ENCODE results near the gene ZBTB46. TPM values are rescaled to one million over a fixed set of nuclear protein-coding genes. Genes with fewer than 3 reads are reported as not detected.
"Not testable (repeated sequence)": the region's sequence is repeated elsewhere in the genome, so short reads cannot be mapped to it uniquely, and the experiment has no call there.

The ZBTB46 gene
- polyA plus RNA-seq, 1 experiment, result 2.0 TPM

DNA sequence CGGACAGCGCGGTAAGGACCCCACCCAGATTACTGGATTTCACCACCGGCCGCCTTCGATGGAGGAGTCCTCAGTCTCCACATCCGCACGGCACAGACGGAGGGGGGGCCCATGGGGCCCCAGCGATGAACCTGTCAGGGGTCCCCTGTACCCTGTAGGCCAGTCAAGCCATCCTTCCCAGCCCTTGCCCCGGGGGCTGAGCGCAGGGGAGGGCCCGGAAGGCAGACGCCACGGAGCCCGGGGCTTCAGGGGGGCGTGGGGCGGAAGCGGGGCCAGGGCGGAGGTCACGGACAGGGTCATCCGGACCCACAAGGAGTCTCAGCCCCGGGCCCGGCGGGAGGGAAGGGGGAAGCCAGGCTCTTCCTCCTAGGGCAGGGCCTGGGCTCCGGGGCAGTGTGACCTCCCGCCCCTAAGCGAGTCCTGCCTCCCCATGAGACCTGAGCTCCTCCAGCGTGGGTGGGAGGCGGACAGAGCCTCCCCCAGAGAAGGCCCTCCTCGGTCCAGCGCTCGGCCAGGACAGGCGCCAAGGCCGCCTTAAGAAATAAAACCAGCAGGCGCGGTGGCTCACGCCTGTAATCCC lies 22.8 kb downstream of the ZBTB46 start:
- Histone ChIP-seq H3K9me3 (ENCODE audit: control insufficient read depth, insufficient read depth, low read length) (peaks cover 17% of the 10 kb centered on the region; the same call in 1 of the 2 replicates), H3K4me3 (ENCODE audit: low read depth, low read length) (no peak overlapping the region), H3K27me3 (ENCODE audit: control insufficient read depth, insufficient read depth, low read length) (no peaks in the 10 kb centered on the region), H3K27ac (ENCODE audit: low read depth, low read length) (no peak overlapping the region)
- POLR2A ChIA-PET, result no interaction called here
- CTCF ChIA-PET, result no interaction called here
- TF ChIP-seq, protein P1, sequence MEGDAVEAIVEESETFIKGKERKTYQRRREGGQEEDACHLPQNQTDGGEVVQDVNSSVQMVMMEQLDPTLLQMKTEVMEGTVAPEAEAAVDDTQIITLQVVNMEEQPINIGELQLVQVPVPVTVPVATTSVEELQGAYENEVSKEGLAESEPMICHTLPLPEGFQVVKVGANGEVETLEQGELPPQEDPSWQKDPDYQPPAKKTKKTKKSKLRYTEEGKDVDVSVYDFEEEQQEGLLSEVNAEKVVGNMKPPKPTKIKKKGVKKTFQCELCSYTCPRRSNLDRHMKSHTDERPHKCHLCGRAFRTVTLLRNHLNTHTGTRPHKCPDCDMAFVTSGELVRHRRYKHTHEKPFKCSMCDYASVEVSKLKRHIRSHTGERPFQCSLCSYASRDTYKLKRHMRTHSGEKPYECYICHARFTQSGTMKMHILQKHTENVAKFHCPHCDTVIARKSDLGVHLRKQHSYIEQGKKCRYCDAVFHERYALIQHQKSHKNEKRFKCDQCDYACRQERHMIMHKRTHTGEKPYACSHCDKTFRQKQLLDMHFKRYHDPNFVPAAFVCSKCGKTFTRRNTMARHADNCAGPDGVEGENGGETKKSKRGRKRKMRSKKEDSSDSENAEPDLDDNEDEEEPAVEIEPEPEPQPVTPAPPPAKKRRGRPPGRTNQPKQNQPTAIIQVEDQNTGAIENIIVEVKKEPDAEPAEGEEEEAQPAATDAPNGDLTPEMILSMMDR (IDR thresholded peaks at IDR 0.05; ENCODE audit: low read depth, low read length), result no peak
- no peak for DNase-seq (ENCODE audit: low read depth, low spot score)

DNA sequence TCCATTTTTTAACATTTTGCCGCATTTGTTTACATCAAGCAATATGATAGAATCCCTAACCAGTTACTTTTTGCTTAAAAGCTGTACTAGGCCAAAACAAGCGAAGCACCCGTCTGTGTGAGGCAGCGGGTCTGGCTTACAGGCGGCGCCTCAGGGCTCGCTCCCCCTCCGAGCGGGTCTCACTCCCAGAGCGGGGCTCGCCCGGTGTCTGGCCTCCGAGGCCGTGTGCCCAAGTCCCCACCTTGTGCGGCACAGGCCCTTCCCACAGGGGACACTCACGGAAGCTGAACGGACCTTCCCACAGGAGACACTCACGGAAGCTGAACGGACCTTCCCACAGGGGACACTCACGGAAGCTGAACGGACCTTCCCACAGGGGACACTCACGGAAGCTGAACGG lies 23.4 kb downstream of the ZBTB46 start:
- POLR2A ChIA-PET, result no interaction called here
- H3K4me3 ChIP-seq (ENCODE audit: low read depth, low read length), result no peak overlapping the region
- no peak for DNase-seq (ENCODE audit: low read depth, low spot score)
- H3K27me3 ChIP-seq (ENCODE audit: control insufficient read depth, insufficient read depth, low read length), result no peaks in the 10 kb centered on the region
- H3K9me3 ChIP-seq (ENCODE audit: control insufficient read depth, insufficient read depth, low read length), result peaks cover 17% of the 10 kb centered on the region; the same call in 1 of the 2 replicates
- H3K27ac ChIP-seq (ENCODE audit: low read depth, low read length), result no peak overlapping the region
- TF ChIP-seq, protein P1 (IDR thresholded peaks at IDR 0.05; ENCODE audit: low read depth, low read length), result no peak
- CTCF ChIA-PET, result no interaction called here

DNA sequence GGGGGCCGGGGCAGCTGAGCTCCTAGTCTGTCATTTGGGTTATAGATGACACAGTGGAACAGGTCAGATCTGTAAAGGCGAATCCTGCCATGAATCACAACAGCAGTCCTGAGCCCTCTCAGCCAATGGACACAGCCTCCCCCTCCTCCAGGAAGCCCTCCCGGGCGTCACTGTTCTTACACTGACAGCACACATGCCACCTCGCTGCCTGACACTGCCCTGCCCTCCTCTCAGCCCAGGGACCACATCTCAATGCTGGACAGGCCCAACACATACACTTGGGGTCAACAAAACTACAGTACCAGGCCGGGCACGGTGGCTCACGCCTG lies 26.8 kb downstream of the ZBTB46 start:
- H3K27me3 ChIP-seq (ENCODE audit: control insufficient read depth, insufficient read depth, low read length), result no peaks in the 10 kb centered on the region
- CTCF ChIA-PET, result no interaction called here
- H3K27ac ChIP-seq (ENCODE audit: low read depth, low read length), result no peak overlapping the region
- no peak overlapping the region for H3K4me3 ChIP-seq (ENCODE audit: low read depth, low read length)
- POLR2A ChIA-PET, result no interaction called here
- peaks cover 17% of the 10 kb centered on the region; the same call in 1 of the 2 replicates for H3K9me3 ChIP-seq (ENCODE audit: control insufficient read depth, insufficient read depth, low read length)
- TF ChIP-seq, protein P1 (IDR thresholded peaks at IDR 0.05; ENCODE audit: low read depth, low read length), result no peak
- no peak for DNase-seq (ENCODE audit: low read depth, low spot score)

DNA sequence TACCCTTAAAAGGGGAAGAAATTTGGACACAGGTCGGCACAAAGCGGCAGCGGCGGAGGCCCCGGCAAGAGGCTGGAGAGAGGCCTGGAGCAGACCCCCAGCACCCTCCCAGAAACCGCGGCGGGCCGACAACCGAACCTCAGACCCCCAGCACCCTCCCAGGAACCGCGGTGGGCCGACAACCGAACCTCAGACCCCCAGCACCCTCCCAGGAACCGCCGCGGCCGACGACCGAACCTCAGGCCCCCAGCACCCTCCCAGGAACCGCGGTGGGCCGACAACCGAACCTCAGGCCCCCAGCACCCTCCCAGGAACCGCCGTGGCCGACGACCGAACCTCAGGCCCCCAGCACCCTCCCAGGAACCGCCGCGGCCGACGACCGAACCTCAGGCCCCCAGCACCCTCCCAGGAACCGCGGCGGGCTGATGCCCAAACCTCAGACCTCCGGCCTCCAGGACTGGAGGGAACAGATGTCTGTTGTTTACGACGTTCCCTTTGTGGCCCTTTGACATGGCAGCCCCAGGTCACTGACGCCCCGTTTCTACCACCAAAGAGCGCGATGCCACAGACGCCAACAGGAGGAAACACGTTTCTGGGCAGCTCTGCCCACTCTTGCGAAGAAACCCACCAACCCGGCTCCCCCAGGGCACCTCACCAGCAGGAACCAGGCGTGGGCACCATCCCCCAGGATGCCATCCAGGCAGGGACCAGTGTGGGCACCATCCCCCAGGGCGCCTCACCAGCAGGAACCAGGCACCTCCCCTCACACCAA lies 28.4 kb downstream of the ZBTB46 start:
- Histone ChIP-seq H3K4me3 (ENCODE audit: low read depth, low read length) (no peak overlapping the region), H3K9me3 (ENCODE audit: control insufficient read depth, insufficient read depth, low read length) (peaks cover 8% of the 10 kb centered on the region; the same call in 1 of the 2 replicates), H3K27me3 (ENCODE audit: control insufficient read depth, insufficient read depth, low read length) (no peaks in the 10 kb centered on the region), H3K27ac (ENCODE audit: low read depth, low read length) (no peak overlapping the region)
- TF ChIP-seq, protein P1 (IDR thresholded peaks at IDR 0.05; ENCODE audit: low read depth, low read length), result no peak
- CTCF ChIA-PET, result interaction anchor here (0.8 kb wide), 1 partner anchor 8 kb away, joined by 3 read pairs; no protein-coding TSS in a partner anchor
- POLR2A ChIA-PET, result no interaction called here
- DNase-seq (ENCODE audit: low read depth, low spot score), result no peak

DNA sequence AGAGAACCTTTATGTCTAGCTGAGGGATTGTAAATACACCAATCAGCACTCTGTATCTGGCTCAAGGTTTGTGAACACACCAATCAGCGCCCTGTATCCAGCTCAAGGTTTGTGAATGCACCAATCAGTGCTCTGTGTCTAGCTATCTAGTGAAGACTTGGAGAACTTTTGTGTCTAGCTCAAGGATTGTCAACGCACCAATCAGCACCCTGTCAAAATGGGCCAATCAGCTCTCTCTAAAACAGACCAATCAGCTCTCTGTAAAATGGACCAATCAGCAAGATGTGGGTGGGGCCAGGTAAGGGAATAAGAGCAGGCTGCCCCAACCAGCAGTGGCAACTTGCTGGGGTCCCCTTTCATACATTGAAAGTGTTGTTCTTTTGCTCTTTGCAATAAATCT lies 29.9 kb downstream of the ZBTB46 start:
- ChIA-PET POLR2A (interaction anchor here (0.6 kb wide), 1 partner anchor 11 kb away, joined by 3 read pairs; no protein-coding TSS in a partner anchor), CTCF (interaction anchor here (0.7 kb wide), 1 partner anchor 109 kb away, joined by 3 read pairs; no protein-coding TSS in a partner anchor)
- not testable (repeated sequence) for H3K4me3 ChIP-seq (ENCODE audit: low read depth, low read length); DNase-seq (ENCODE audit: low read depth, low spot score); H3K27ac ChIP-seq (ENCODE audit: low read depth, low read length); H3K27me3 ChIP-seq (ENCODE audit: control insufficient read depth, insufficient read depth, low read length); H3K9me3 ChIP-seq (ENCODE audit: control insufficient read depth, insufficient read depth, low read length)

DNA sequence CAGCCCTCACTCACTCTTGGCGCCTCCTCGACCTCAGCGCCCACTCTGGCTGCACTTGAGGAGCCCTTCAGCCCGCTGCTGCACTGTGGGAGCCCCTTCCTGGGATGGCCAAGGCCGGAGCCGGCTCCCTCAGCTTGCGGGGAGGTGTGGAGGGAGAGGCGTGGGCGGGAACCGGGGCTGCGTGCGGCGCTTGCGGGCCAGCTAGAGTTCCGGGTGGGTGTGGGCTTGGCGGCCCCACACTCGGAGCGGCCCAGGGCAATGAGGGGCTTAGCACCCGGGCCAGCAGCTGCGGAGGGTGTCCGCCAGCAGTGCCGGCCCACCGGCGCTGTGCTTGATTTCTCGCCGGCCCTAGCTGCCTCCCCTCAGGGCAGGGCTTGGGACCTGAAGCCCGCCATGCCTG lies 30.7 kb downstream of the ZBTB46 start:
- H3K27me3 ChIP-seq (ENCODE audit: control insufficient read depth, insufficient read depth, low read length); H3K9me3 ChIP-seq (ENCODE audit: control insufficient read depth, insufficient read depth, low read length); DNase-seq (ENCODE audit: low read depth, low spot score); H3K4me3 ChIP-seq (ENCODE audit: low read depth, low read length); POLR2A ChIA-PET; H3K27ac ChIP-seq (ENCODE audit: low read depth, low read length): not testable (repeated sequence)
- CTCF ChIA-PET, result interaction anchor here (0.7 kb wide), 1 partner anchor 110 kb away, joined by 3 read pairs; no protein-coding TSS in a partner anchor

DNA sequence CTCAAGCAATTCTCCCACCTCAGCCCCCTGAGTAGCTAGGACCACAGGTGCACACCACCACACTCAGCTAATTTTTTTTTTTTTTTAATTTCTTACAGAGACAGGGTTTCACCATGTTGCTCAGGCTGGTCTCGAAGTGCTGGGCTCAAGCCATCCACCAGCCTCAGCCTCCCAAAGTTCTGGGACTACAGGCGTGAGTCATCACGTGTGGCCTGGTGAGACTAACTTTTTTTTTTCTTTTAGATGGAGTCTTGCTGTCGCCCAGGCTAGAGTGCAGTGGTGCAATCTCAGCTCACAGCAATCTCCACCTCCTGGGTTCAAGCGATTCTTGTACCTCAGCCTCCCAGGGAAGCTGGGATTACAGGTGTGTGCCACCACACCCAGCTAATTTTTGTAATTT lies 31.9 kb downstream of the ZBTB46 start:
- CTCF ChIA-PET, result interaction anchor here (0.7 to 1.3 kb wide), 2 partner anchors 24 to 175 kb away, joined by 3 to 4 read pairs; no protein-coding TSS in a partner anchor
- H3K27me3 ChIP-seq (ENCODE audit: control insufficient read depth, insufficient read depth, low read length); DNase-seq (ENCODE audit: low read depth, low spot score); H3K4me3 ChIP-seq (ENCODE audit: low read depth, low read length); POLR2A ChIA-PET; H3K27ac ChIP-seq (ENCODE audit: low read depth, low read length); H3K9me3 ChIP-seq (ENCODE audit: control insufficient read depth, insufficient read depth, low read length): not testable (repeated sequence)

DNA sequence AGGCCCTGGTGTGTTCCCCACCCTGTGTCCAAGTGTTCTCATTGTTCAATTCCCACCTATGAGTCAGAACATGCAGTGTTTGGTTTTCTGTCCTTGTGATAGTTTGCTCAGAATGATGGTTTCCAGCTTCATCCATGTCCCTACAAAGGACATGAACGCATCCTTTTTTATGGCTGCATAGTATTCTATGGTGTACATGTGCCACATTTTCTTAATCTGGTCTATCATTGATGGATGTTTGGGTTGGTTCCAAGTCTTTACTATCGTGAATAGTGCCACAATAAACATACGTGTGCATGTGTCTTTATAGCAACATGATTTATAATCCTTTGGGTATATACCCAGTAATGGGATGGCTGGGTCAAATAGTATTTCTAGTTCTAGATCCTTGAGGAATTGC lies 33.9 kb downstream of the ZBTB46 start:
- DNase-seq (ENCODE audit: low read depth, low spot score); POLR2A ChIA-PET; H3K9me3 ChIP-seq (ENCODE audit: control insufficient read depth, insufficient read depth, low read length); H3K27me3 ChIP-seq (ENCODE audit: control insufficient read depth, insufficient read depth, low read length); H3K4me3 ChIP-seq (ENCODE audit: low read depth, low read length); CTCF ChIA-PET; H3K27ac ChIP-seq (ENCODE audit: low read depth, low read length): not testable (repeated sequence)
